Endodermal cell (in vitro differentiated cells): Measurements from ENCODE around the gene AKR1B1. TPM values are rescaled to one million over a fixed set of nuclear protein-coding genes. Genes with fewer than 3 reads are reported as not detected.

Experiments
- DNase-seq: peaks from one replicate; pipeline ENCODE4 v3.0.0-alpha.2; 2017
- H3K27ac ChIP-seq: 2 replicates; pipeline ENCODE4 v1.5.1; 2013; ENCODE audit warnings: mild to moderate bottlenecking, low read depth, low read length, moderate library complexity
- H3K27me3 ChIP-seq: 2 replicates; pipeline ENCODE4 v1.6.1; 2013; ENCODE audit warnings: mild to moderate bottlenecking, low read length, moderate library complexity; ENCODE audit not compliant: insufficient read depth, control insufficient read depth, poor library complexity, severe bottlenecking
- H3K36me3 ChIP-seq: 2 replicates; pipeline ENCODE4 v1.7.0; 2013; ENCODE audit warnings: mild to moderate bottlenecking, low read length, moderate library complexity; ENCODE audit not compliant: control insufficient read depth, insufficient read depth
- H3K4me1 ChIP-seq: one replicate; pipeline ENCODE4 v1.7.0; 2013; ENCODE audit warnings: low read length; ENCODE audit not compliant: control insufficient read depth, insufficient read depth
- H3K4me3 ChIP-seq: 2 replicates; pipeline ENCODE4 v1.5.1; 2013; ENCODE audit warnings: mild to moderate bottlenecking, low read length, moderate library complexity
- H3K9ac ChIP-seq: 2 replicates; pipeline ENCODE4 v1.6.1; 2013; ENCODE audit warnings: mild to moderate bottlenecking, low read length, moderate library complexity; ENCODE audit not compliant: poor library complexity, severe bottlenecking; ENCODE audit errors: extremely low read depth
- H3K9me3 ChIP-seq: 2 replicates; pipeline ENCODE4 v1.6.1; 2013; ENCODE audit warnings: mild to moderate bottlenecking, low read length, moderate library complexity; ENCODE audit not compliant: control insufficient read depth
- H3K27ac Mint-ChIP-seq: 2 replicates; pipeline ENCODE4 v1.8.0; 2020; ENCODE audit warnings: mixed read lengths
- H3K27me3 Mint-ChIP-seq: 2 replicates; pipeline ENCODE4 v1.8.0; 2021; ENCODE audit warnings: mild to moderate bottlenecking, mixed read lengths; ENCODE audit not compliant: insufficient read depth
- H3K36me3 Mint-ChIP-seq: 2 replicates; pipeline ENCODE4 v1.8.0; 2020; ENCODE audit warnings: low read depth, mixed read lengths
- H3K4me1 Mint-ChIP-seq: 2 replicates; pipeline ENCODE4 v1.8.0; 2020; ENCODE audit warnings: mixed read lengths
- H3K4me3 Mint-ChIP-seq: 2 replicates; pipeline ENCODE4 v1.8.0; 2020; ENCODE audit warnings: mild to moderate bottlenecking, moderate library complexity, mixed read lengths
- H3K9me3 Mint-ChIP-seq: 2 replicates; pipeline ENCODE4 v1.8.0; 2020; ENCODE audit warnings: mild to moderate bottlenecking, mixed read lengths
- CTCF ChIP-seq: fragments of 200-600 bp; sonication (generic); conservative IDR thresholded peaks from 2 replicates; pipeline ENCODE4 v1.5.0; 2021; ENCODE audit warnings: antibody characterized with exemption, mild to moderate bottlenecking
- WGBS, 2 experiments: methylation state at CpG; one replicate each; pipeline versions ENCODE4 v1.1.5 to v1.1.7; 2013; ENCODE audit warnings: missing lambda C conversion rate in 2 of 2, mixed read lengths in 1 of 2; ENCODE audit not compliant: insufficient coverage in 1 of 2, insufficient read length in 1 of 2; 5-methylcytosine and 5-hydroxymethylcytosine counted together
- total RNA-seq, 2 donors: library from RNA; stranded (reverse); fragmentation: NEBNext Ultra II Directional in 1 of 2; extraction: Animal tissue kit (Norgen Biotek cat#: 25700) in 1 of 2; gene quantifications; 2 replicates in 1 of 2; 3 replicates in 1 of 2; pipeline ENCODE4 v1.2.1, GENCODE V29; 2021

AKR1B1 gene
- total RNA-seq, 2 donors from 2014 or later, result 152 to 216 TPM

DNA sequence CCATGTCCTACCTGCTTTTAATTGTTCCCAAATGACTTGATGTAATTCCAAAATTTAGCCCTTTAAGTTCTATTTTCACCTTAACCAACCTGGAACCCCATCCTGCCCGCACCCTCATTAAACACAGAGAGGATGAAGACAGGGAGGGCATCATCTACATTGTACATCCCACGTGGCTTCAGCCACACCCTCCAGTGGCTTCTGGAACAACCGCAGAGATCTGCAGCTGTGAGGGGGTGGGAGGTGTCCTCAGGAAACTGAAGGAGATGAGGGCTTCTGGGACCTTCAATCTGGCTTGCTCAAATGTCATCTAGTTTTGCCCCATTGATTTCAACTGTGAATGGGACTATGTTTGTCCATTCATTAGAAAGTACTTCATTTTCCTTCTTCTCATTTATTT lies 39.0 kb downstream of the AKR1B1 start:
- DNase-seq, result peak; percentile 33

DNA sequence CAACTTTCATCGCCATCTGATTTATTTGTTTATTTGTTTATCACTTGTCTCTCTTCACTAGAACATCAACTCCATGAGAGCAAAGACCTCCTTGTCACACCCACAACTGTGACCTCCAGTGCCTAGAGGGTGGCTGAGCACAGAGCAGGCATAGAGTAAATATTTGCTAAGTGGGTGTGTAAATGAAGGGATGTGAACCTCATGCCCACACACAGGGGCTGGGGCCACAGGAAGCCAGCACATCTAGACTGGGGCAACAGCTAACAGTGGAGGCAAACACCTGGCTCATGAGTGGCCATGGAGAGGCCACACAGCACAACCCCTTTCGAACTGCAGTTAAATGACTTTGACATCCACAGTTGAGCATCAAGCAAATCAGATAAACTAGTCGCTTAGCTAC lies 39.8 kb downstream of the AKR1B1 start:
- Mint-ChIP-seq H3K4me1 (no peaks in the 10 kb centered on the region), H3K4me3 (no peak overlapping the region), H3K27ac (no peak overlapping the region), H3K27me3 (peaks cover 4% of the 10 kb centered on the region), H3K9me3 (no peaks in the 10 kb centered on the region), H3K36me3 (no peaks in the 10 kb centered on the region)
- Histone ChIP-seq H3K4me1 (no peaks in the 10 kb centered on the region), H3K27ac (no peak overlapping the region), H3K36me3 (no peaks in the 10 kb centered on the region), H3K9me3 (no peaks in the 10 kb centered on the region), H3K27me3 (peaks cover 5% of the 10 kb centered on the region), H3K4me3 (no peak overlapping the region), H3K9ac (no peak overlapping the region)
- peak; percentile 29 for DNase-seq
- 86 to 94% methylated on average over 1 to 3 of the region's 3 CpGs for WGBS, 2 experiments
- TF ChIP-seq CTCF, result no peak

More for the DNA sequence above, 39.0 kb downstream of the AKR1B1 start:
- peaks cover 5% of the 10 kb centered on the region for H3K27me3 ChIP-seq
- no peak for TF ChIP-seq CTCF
- whole genome bisulfite sequencing, 2 experiments, result 68 to 77% methylated on average over 3 of the region's 3 CpGs
- H3K36me3 ChIP-seq, result no peaks in the 10 kb centered on the region
- H3K9me3 Mint-ChIP-seq, result no peaks in the 10 kb centered on the region
- no peaks in the 10 kb centered on the region for H3K27me3 Mint-ChIP-seq
- H3K27ac ChIP-seq, result no peak overlapping the region
- H3K9me3 ChIP-seq, result no peaks in the 10 kb centered on the region
- H3K4me1 Mint-ChIP-seq, result no peaks in the 10 kb centered on the region
- no peak overlapping the region for H3K9ac ChIP-seq
- H3K4me1 ChIP-seq, result no peaks in the 10 kb centered on the region
- no peaks in the 10 kb centered on the region for H3K36me3 Mint-ChIP-seq
- no peak overlapping the region for H3K4me3 Mint-ChIP-seq
- no peak overlapping the region for H3K27ac Mint-ChIP-seq
- no peak overlapping the region for H3K4me3 ChIP-seq

GRCh38 chr7:134415700-134416099 lies 43.2 kb downstream of the AKR1B1 start:
- H3K36me3 Mint-ChIP-seq, result no peaks in the 10 kb centered on the region
- no peaks in the 10 kb centered on the region for H3K9me3 ChIP-seq
- no peak for DNase-seq
- no peak for TF ChIP-seq CTCF
- peaks cover 4% of the 10 kb centered on the region for H3K27me3 Mint-ChIP-seq
- H3K4me3 Mint-ChIP-seq, result no peak overlapping the region
- H3K36me3 ChIP-seq, result no peaks in the 10 kb centered on the region
- H3K9me3 Mint-ChIP-seq, result no peaks in the 10 kb centered on the region
- H3K9ac ChIP-seq, result no peak overlapping the region
- H3K27ac Mint-ChIP-seq, result no peak overlapping the region
- no peak overlapping the region for H3K4me3 ChIP-seq
- no peaks in the 10 kb centered on the region for H3K27me3 ChIP-seq
- no peak overlapping the region for H3K27ac ChIP-seq
- H3K4me1 Mint-ChIP-seq, result no peaks in the 10 kb centered on the region
- no peaks in the 10 kb centered on the region for H3K4me1 ChIP-seq
